Activated effector memory CD4-positive, alpha-beta T cell treated with Interleukin-2 at 50 U/mL for 16 hours (primary cell): ENCODE data around the gene CAPN15.

Experiments used
- DNase-seq: peaks from one replicate; pipeline ENCODE4 v3.0.0-alpha.2; 2020

Gene CAPN15

GRCh38 chr16:580141-580945 lies 52.8 kb downstream of the CAPN15 start:
- no peak for DNase-seq

DNA sequence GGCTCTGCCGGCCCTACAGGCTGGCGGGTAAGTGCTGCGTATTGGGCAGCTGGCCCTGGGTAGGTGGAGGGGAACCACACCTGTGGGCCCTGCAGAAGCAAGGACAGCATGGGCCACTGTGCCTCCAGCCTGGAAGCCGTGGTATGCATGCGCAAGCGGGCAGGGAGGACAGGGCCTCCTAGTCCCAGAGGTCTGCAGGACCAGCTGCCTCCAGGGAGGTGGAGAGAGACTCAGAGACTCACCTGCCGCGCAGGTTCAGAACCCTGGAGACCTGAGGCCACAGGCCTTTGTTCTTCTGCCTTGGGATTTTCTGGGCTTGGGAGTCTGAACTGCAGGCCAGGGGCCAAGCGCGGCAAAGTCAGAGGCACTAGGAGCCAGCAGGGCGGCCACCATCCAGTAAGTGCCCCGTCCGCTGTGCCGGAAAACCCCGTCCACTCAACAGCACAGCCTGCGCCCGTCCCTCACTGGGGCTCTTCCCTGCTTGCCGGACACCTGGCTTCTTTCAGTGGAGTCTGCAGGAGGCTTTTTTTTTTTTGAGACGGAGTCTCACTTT lies 53.5 kb downstream of the CAPN15 start:
- DNase-seq, result no peak

DNA sequence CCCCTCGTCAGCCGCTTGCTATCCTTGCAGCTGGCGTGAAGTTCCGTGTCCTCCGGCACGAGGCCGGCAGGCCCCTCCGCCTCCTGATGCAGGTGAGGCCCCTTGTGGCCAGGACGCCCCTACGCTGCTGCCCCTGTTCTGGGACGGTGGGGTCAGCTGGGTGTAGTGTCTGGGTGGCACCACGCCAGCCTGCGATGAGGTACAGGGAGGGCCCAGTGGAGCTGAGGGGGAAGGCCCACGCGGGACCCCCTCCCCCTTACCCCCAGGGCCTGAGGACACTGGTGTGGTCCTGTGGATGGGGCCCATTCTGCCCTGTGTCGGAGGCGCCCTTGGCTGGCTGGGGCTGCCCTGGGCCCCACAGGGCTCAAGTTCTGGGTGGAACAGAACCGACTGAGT lies 54.7 kb downstream of the CAPN15 start:
- DNase-seq, result no peak

- no peak for DNase-seq
These were observed 55.3 kb downstream of the CAPN15 start for GRCh38 chr16:582614-583331.

DNA sequence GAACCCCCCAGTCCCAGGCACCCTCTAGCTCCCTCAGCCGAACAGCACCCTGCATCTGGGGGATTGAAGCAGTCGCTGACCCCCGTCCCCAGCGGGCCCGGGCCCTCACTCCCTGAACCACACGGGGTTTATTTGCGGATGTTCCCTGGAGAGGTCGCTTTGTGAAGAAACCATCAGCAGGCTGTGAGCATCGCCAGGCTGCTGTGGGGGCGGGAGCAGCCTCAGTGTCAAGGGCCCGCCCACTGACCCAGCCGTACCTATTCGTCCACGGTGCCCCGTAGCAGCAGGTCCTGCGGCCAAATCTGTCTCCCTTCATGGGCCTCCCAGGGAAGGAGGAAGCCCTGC lies 55.9 kb downstream of the CAPN15 start:
- no peak for DNase-seq

GRCh38 chr16:583815-584591 lies 56.5 kb downstream of the CAPN15 start:
- DNase-seq, result no peak

DNA sequence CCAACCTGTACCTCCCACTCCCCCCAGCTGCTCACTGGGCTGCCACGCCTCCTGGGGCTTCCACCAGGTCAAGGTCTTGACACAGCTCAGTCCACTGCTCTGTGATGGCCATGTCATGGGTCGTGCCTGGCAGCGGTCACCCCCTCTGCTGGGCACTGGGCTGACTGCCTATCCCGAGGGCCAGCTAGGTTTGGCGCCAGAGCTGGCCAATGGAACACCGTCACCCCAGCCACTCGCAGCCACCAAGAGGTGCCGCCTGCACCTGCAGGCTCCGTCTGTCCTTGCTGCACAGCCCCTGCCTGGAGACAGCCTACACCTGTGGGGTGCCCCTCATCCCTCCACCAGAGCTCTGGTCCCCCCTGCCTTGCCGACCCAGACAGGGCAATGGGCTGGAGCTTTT lies 57.8 kb downstream of the CAPN15 start:
- no peak for DNase-seq

GRCh38 chr16:586047-586644 lies 58.6 kb downstream of the CAPN15 start:
- no peak for DNase-seq

GRCh38 chr16:586645-587590 lies 59.4 kb downstream of the CAPN15 start:
- no peak for DNase-seq

DNA sequence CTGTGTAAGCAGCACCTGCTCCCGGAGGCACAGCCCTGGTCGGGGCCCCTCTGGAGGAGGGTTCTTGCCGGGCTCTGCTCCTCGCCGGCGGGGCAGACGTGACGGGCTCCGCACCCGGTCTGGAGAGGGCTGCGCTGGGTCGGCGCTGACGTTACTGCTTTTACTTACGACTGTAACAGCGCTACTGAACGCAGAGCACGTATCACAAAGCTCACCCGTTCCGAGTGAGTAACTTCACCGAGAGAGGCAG lies 61.1 kb downstream of the CAPN15 start:
- peak; percentile 48 for DNase-seq

GRCh38 chr16:588889-589657 lies 61.6 kb downstream of the CAPN15 start:
- DNase-seq, result peak; percentile 97

DNA sequence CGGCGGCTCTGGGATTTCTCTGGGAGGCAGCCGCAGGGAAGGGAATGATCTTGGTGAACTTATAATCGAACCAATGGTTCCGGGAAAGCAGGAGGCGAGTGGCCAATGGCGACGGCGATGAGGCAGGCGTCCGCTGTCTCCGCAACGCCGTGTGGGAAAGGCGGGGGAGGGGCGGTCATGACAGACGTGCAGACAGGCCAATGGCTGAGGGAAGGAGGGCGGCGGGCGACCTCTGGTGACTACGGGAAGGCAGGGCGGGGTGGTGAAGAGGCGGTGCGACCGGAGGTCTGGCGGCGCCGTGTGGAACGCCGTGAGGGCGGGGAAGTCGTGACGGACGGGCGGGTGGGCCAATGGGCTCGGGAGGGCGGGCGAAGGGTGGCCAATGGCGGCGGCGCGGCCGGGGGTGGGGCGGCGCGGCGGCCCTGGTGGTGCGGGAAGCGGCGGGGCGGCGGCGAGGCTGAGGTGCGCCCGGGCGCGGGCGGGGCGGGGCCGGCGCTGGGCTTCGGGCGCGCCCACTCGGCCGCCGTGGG lies 62.2 kb downstream of the CAPN15 start, which contains the start of gene RAB40C:
Gene RAB40C, plus strand, starts transcription at position 409 of the 530 bp plus-strand sequence. CDS start 226 bp downstream, outside the sequence.
- DNase-seq, result peak; percentile 98

DNA sequence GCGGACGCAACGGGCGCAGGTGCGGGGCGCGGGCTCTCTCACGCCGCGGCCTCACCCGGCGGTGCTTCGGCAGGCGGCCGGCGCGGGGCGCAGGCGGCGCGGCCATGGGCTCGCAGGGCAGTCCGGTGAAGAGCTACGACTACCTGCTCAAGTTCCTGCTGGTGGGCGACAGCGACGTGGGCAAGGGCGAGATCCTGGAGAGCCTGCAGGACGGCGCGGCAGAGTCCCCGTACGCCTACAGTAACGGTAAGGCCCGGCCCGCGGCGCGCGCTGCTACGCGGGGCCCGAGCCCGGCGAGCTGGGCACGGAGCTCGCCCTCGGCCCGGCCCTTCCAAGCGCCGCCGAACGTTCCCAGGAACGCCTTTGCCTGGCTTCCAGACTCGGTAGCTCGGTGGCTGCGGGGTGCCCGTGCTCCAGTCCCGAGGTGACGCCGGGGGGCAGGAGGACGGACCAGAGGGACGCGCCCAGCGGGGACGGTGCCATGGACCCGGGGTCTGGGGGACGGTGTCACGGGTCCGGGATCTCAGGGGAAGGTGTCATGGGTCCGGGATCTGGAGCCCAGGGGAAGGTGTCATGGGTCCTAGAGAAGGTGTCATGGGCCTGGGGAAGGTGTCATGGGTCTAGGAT lies 62.8 kb downstream of the CAPN15 start:
- DNase-seq, result no peak

DNA sequence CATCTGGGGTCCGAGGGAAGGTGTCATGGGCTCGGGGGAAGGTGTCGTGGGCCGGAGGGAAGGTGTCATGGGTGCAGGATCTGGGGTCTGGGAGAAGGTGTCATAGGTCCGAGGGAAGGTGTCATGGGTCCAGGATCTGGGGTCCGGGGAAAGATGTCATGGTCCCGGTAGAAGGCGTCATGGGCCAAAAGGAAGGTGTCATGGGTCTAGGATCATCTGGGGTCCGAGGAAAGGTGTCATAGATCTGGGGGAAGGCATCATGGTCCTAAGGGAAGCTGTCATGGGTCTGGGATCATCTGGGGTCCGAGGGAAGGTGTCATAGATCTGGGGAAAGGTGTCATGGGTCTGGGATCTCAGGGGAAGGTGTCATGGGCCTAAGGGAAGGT lies 63.3 kb downstream of the CAPN15 start:
- no peak for DNase-seq

GRCh38 chr16:591231-591630 lies 63.7 kb downstream of the CAPN15 start:
- DNase-seq, result no peak

DNA sequence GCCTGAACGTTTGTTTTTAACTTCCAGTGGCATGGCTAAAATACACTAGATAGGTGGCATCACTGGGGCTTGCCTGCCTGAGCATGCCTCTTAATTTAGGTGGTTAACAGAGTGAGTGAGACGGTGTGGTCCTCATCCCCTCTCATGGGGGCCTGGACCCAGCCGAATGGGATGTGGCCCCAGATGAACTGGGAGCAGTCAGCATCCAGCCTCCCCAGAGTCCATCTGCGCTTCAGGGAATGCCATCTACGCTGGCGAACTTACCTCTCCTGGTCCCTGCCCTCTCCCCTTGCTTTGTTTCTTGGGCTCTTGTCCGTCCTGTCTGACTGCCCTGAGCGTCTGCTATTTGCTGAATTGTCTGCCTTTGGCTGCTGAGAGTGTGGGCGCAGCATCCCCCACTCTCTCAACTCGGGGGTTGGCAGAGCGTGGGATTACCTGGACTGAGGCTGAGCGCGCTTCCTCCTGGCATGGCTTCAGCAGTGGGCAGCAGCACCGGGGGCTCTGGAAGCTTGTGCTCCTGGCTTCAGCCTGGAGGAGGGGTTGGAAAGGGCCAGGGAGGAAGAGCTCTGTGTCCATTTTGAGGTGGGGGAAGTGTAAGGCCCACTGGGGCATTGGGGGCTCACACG lies 64.5 kb downstream of the CAPN15 start:
- no peak for DNase-seq

DNA sequence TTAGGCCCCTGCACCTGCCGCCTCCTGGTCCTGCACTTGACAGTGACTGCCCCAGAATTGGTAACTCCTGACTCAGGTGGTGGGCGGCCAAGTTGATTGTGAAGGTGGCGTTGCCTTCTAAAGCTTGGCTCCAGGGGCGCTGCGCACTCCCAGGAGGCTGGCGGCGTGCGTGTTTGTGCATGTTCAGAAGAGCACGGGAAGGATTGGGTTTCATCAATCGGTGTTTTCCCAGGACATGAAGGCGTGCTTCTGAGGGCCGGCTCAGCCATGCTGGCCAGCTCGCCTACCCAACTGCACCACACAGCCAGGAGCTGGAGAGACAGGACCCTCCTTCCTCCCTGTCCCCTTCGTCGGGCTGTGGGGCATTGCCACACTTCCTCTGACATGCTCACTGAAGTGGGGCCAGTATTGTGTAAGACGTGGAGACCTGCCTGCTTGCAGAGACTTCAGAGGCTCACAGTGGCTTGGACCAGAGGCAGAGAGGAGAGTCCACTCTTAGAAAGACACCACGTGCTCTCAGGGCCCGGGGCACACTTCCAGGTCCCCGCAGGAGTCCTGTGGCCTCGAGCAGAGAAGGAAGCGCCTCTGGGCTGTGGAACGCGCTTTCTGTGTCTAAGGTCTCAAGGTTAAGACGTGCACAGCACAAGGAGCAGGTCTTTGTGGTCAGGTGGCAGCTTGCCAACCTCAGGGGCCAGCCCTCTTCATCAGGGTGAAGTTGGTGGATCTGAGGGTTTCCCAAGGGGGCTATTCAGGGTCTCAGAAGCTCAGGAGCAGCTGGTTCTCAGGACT lies 65.2 kb downstream of the CAPN15 start:
- DNase-seq, result no peak

- DNase-seq, result no peak
These were observed 65.9 kb downstream of the CAPN15 start for GRCh38 chr16:593406-593805.

- DNase-seq, result no peak
These were observed 66.3 kb downstream of the CAPN15 start for GRCh38 chr16:593807-594206.
